Stimulated activated CD4-positive, alpha-beta T cell treated with anti-CD3 and anti-CD28 coated beads, Interleukin-1b, Interleukin-23, amount 100 ng/mL, for 24 hours (primary cell): Measurements from ENCODE around the gene LRRC7.

ENCODE experiments used
- DNase-seq, 4 experiments: peaks; one replicate each; pipeline ENCODE4 v3.0.0-alpha.2; 2020; ENCODE audit warnings: low read depth in 4 of 4, low spot score in 1 of 4

Gene LRRC7

DNA sequence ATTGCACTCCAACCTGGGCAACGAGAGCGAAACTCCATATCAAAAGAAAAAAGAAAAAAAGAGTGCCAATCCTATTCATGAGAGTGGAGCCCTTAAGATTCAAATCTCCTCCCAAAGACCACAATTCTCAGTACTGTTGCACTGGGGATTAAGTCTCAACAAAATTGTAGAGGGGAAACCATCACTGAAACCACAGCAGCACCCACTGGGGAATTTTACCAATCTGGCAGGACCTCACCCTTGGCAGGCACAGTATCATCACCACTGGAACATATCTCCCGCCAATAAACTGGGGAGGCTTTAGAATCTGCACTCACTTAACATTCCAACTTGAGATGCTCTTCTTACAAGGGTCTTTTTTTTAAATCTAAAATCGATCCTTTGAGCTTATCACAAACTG is 596.6 kb downstream of the LRRC7 start:
- DNase-seq: no peak

DNA sequence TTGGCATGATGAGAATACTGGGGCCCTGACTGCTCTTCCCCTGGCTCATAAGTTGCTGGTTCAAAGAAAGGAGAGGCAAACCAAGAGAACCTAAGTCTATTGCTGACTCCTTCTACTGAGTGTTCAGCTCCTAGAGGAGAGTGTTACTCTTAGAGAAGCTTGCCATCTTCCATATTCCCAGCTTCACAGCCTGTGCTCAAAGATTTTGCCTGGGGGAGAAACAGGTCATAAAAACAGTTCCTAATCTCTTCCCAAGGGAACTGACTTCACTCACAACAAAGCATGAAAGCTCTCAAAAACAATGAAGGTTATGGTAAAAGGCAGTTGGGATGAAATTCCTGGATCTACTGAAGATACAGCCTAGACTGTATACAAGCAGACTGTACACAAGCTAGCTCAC is 600.6 kb downstream of the LRRC7 start:
- DNase-seq: no peak

DNA sequence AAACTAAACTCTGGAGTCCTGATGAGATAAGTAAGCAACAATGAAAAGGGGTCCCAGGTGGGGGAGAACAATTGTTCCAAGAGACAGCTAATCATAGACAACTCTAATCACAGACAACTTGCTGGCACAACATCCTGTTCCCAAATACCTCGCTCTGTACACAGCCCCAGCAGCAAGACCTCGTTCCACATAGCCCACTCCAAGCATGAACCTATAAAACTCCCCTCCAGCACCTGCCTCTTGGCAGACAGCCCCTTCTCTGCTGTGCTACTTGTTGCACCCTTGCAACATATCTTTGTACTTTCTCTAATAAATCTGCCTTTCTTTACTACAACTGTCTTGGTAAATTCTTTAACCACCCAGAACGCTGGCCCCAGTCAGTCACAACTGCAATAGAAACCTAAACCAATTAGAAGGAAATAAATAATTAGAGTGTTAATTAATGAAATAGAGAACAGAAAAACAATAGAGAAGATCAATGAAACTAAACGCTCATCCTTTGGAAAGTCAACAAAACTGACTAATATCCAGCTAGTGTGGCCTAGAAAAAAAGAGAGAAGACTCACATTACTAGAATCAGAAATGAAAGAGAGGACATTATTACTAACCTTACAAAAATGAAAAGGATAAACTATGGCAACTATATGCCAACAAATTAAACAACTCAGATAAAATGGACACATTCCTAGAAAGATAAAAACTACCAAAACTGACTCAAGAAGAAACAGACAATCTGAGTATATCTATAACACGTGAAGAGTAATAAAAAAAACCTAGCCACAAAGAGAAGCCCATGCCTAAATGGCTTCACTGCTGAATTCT is 601.5 kb downstream of the LRRC7 start:
- DNase-seq: no peak

DNA sequence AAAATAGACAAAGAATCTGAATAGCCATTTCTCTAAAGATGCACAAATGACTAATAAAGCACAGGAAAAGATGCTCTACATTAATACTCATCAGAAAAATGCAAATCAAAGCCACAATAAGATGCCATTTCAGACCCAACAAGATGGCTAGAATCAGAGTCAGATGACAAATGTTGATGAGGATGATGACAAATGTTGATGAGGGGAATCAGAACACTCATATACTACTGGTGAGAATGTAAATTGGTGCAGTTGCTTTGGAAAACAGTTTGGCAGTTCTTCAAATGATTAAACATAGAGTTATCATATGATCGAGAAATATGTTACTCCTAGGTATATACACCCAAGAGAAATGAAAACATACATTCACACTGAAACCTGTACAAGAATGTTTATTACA is 603.8 kb downstream of the LRRC7 start:
- no peak for DNase-seq
